NCI-H1417 (cell line): Measurements from ENCODE around the gene SQSTM1.

Experiments
- DNase-seq, 3 experiments: peaks; one replicate each; lab custom pipeline; 2025; lab: John Stamatoyannopoulos, UW

Gene SQSTM1

GRCh38 chr5:179806250-179807048 is 14.3 kb upstream of the SQSTM1 start, which contains the start of gene MGAT4B:
Gene MGAT4B (minus strand): TSS chr5:179806866. CDS start chr5:179806583, 283 bp downstream.
- peak; percentile 63 to 80 (median 70) for DNase-seq

- DNase-seq, result no peak
These were observed 8.4 kb upstream of the SQSTM1 start for GRCh38 chr5:179812135-179812825.

GRCh38 chr5:179812997-179813607 is 7.6 kb upstream of the SQSTM1 start:
- DNase-seq, result no peak

GRCh38 chr5:179814090-179814489 is 6.6 kb upstream of the SQSTM1 start:
- DNase-seq, result no peak

GRCh38 chr5:179815491-179816249 is 5.0 kb upstream of the SQSTM1 start:
- DNase-seq, result no peak

GRCh38 chr5:179816401-179816795 is 4.3 kb upstream of the SQSTM1 start:
- no peak for DNase-seq

GRCh38 chr5:179816796-179817469 is 3.8 kb upstream of the SQSTM1 start:
- DNase-seq, result no peak

- no peak for DNase-seq
These were observed 3.2 kb upstream of the SQSTM1 start for GRCh38 chr5:179817470-179817840.

- peak in 1 of 3 experiments; percentile 30 for DNase-seq
These were observed 2.6 kb upstream of the SQSTM1 start for GRCh38 chr5:179817890-179818745.

GRCh38 chr5:179818746-179819295 is 1.9 kb upstream of the SQSTM1 start:
- DNase-seq, result peak; percentile 45 to 84 (median 75)

- DNase-seq, result peak; percentile 25 to 87 (median 78)
These were observed 1.2 kb upstream of the SQSTM1 start for GRCh38 chr5:179819296-179820126.

- DNase-seq, result peak in 1 of 3 experiments; percentile 43
These were observed 600 bp upstream of the SQSTM1 start for GRCh38 chr5:179820127-179820482.

- DNase-seq, result peak; percentile 77 to 86 (median 80)
These were observed 773 bp downstream of the SQSTM1 start for GRCh38 chr5:179821298-179822058.

GRCh38 chr5:179822059-179822432 is 1.3 kb downstream of the SQSTM1 start:
- no peak for DNase-seq

GRCh38 chr5:179822444-179822990 is 1.8 kb downstream of the SQSTM1 start:
- no peak for DNase-seq

- no peak for DNase-seq
These were observed 3.4 kb downstream of the SQSTM1 start for GRCh38 chr5:179823937-179824744.

- DNase-seq, result no peak
These were observed 4.0 kb downstream of the SQSTM1 start for GRCh38 chr5:179824745-179825112.
